ENCODE data around the gene KLHL9. TPM values are rescaled to one million over a fixed set of nuclear protein-coding genes. Genes with fewer than 3 reads are reported as not detected.
A peak's percentile ranks its signal among the peaks of the same experiment; 100 is the strongest.
"Not testable (repeated sequence)": the region's sequence is repeated elsewhere in the genome, so short reads cannot be mapped to it uniquely, and the experiment has no call there.

Gene KLHL9, protein sequence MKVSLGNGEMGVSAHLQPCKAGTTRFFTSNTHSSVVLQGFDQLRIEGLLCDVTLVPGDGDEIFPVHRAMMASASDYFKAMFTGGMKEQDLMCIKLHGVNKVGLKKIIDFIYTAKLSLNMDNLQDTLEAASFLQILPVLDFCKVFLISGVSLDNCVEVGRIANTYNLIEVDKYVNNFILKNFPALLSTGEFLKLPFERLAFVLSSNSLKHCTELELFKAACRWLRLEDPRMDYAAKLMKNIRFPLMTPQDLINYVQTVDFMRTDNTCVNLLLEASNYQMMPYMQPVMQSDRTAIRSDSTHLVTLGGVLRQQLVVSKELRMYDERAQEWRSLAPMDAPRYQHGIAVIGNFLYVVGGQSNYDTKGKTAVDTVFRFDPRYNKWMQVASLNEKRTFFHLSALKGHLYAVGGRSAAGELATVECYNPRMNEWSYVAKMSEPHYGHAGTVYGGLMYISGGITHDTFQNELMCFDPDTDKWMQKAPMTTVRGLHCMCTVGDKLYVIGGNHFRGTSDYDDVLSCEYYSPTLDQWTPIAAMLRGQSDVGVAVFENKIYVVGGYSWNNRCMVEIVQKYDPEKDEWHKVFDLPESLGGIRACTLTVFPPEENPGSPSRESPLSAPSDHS
- polyA plus RNA-seq (ENCODE audit: insufficient read length in 3 of 3): 10 to 100 TPM; 43.6 to 53.2 (median 48.8) TPM
- long read RNA-seq, donor 1, full-length matches to known transcripts: 39 of 39 reads
- long read RNA-seq, donor 1, partial matches to known transcripts: 0 of 39 reads
- long read RNA-seq, donor 1, other reads (novel, unspliced or antisense): 0 of 39 reads
- long read RNA-seq, donor 2, full-length matches to known transcripts: 30 of 30 reads
- long read RNA-seq, donor 2, partial matches to known transcripts: 0 of 30 reads
- long read RNA-seq, donor 2, other reads (novel, unspliced or antisense): 0 of 30 reads
- long read RNA-seq, donor 3, full-length matches to known transcripts: 73 of 73 reads
- long read RNA-seq, donor 3, partial matches to known transcripts: 0 of 73 reads
- long read RNA-seq, donor 3, other reads (novel, unspliced or antisense): 0 of 73 reads
- long read RNA-seq, donor 4, full-length matches to known transcripts: 31 of 31 reads
- long read RNA-seq, donor 4, partial matches to known transcripts: 0 of 31 reads
- long read RNA-seq, donor 4, other reads (novel, unspliced or antisense): 0 of 31 reads
- long read RNA-seq, donor 5: 0 reads
- long read RNA-seq, donor 6, full-length matches to known transcripts: 58 of 58 reads
- long read RNA-seq, donor 6, partial matches to known transcripts: 0 of 58 reads
- long read RNA-seq, donor 6, other reads (novel, unspliced or antisense): 0 of 58 reads
- long read RNA-seq, donor 7, full-length matches to known transcripts: 48 of 48 reads
- long read RNA-seq, donor 7, partial matches to known transcripts: 0 of 48 reads
- long read RNA-seq, donor 7, other reads (novel, unspliced or antisense): 0 of 48 reads
- long read RNA-seq, donor 8, full-length matches to known transcripts: 79 of 79 reads
- long read RNA-seq, donor 8, partial matches to known transcripts: 0 of 79 reads
- long read RNA-seq, donor 8, other reads (novel, unspliced or antisense): 0 of 79 reads
- long read RNA-seq, donor 9, full-length matches to known transcripts: 42 of 42 reads
- long read RNA-seq, donor 9, partial matches to known transcripts: 0 of 42 reads
- long read RNA-seq, donor 9, other reads (novel, unspliced or antisense): 0 of 42 reads
- long read RNA-seq, donor 10, full-length matches to known transcripts: 47 of 47 reads
- long read RNA-seq, donor 10, partial matches to known transcripts: 0 of 47 reads
- long read RNA-seq, donor 10, other reads (novel, unspliced or antisense): 0 of 47 reads
- long read RNA-seq, donor 11, full-length matches to known transcripts: 35 of 35 reads
- long read RNA-seq, donor 11, partial matches to known transcripts: 0 of 35 reads
- long read RNA-seq, donor 11, other reads (novel, unspliced or antisense): 0 of 35 reads
- long read RNA-seq, donor 12, full-length matches to known transcripts: 24 of 24 reads
- long read RNA-seq, donor 12, partial matches to known transcripts: 0 of 24 reads
- long read RNA-seq, donor 12, other reads (novel, unspliced or antisense): 0 of 24 reads
- long read RNA-seq, donor 13: 0 reads
- long read RNA-seq, donor 14, full-length matches to known transcripts: 33 of 33 reads
- long read RNA-seq, donor 14, partial matches to known transcripts: 0 of 33 reads
- long read RNA-seq, donor 14, other reads (novel, unspliced or antisense): 0 of 33 reads
- long read RNA-seq, donor 15, full-length matches to known transcripts: 22 of 22 reads
- long read RNA-seq, donor 15, partial matches to known transcripts: 0 of 22 reads
- long read RNA-seq, donor 15, other reads (novel, unspliced or antisense): 0 of 22 reads
- long read RNA-seq, donor 16, full-length matches to known transcripts: 92 of 92 reads
- long read RNA-seq, donor 16, partial matches to known transcripts: 0 of 92 reads
- long read RNA-seq, donor 16, other reads (novel, unspliced or antisense): 0 of 92 reads

DNA sequence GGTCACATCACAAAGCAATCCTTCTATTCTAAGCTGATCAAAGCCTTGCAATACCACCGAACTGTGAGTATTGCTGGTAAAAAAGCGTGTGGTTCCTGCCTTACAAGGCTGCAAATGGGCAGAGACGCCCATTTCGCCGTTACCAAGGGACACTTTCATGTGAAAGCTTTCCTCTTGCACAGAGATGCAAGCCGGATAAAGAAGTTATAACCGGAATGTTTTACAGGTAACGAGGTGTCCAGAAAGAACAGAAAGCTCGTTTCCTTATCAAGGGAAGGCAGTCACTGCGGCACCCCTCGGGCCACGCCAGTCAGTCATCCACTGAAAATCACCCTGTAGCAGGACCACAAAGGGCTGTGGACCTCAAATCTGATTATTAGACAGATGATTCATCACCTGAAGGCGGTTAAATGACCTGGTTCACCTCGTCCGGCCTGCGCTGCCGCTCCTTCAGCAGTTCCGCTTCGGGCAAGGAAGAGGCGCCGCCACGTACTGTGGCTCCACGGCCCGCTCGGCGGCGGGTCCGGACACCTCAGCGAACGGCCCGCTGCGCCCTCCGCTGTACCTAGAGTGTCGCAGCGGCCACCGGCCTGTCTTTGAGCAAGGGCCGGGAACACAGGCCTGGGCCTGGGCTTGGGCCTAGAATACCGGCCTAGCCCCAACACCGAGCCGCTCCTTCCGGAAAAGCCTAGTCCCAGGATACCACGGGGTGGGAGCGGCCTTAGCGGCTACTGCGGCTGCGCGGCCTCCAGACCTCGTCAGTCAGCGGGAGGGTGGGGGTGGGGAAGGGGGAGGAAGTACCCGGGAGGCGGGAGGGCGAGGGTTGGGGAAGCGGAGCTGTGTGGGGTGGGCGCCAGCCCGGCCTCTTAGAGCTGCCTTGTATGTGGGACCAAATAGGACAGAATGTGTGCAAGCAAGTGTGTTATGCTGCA is at the start of gene KLHL9:
Gene KLHL9 (minus strand): TSS at position 704 of the 932 bp plus-strand sequence. CDS start 545 bp downstream, at position 159.
- DNase-seq (ENCODE audit: extremely low read depth in 1 of 11, low read depth in 9 of 11, low spot score in 4 of 11): peak; percentile 75 to 92 (median 90)

GRCh38 chr9:21383627-21384026 is 48.4 kb upstream of the KLHL9 start:
- DNase-seq (ENCODE audit: extremely low read depth in 1 of 11, low read depth in 9 of 11, low spot score in 4 of 11): no peak

GRCh38 chr9:21381448-21382339 is 46.5 kb upstream of the KLHL9 start:
- no peak for DNase-seq (ENCODE audit: extremely low read depth in 1 of 11, low read depth in 9 of 11, low spot score in 4 of 11)

GRCh38 chr9:21371467-21371866 is 36.3 kb upstream of the KLHL9 start:
- not testable (repeated sequence) for DNase-seq (ENCODE audit: extremely low read depth in 1 of 11, low read depth in 9 of 11, low spot score in 4 of 11)

- no peak for DNase-seq (ENCODE audit: extremely low read depth in 1 of 11, low read depth in 9 of 11, low spot score in 4 of 11)
These were observed 32.8 kb upstream of the KLHL9 start, which contains the start of gene IFNA13 for GRCh38 chr9:21367957-21368356. TSS of gene IFNA13 (minus strand) at chr9:21368057. CDS start at chr9:21368010, 47 bp downstream.

DNA sequence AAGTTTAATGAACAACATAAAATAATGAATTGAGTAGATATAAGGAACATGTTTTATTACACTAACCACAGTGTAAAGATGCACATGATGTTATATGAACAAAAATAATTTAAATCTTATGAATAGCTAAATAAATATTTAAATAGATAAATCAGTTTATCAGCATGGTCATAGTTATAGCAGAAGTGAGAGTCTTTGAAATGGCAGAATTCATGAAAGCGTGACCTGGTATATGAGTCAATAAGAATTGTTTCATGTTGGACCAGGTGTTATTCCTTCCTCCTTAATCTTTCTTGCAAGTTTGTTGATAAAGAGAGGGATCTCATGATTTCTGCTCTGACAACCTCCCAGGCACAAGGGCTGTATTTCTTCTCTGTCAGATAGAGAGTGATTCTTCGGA is 32.0 kb upstream of the KLHL9 start:
- DNase-seq (ENCODE audit: extremely low read depth in 1 of 11, low read depth in 9 of 11, low spot score in 4 of 11): not testable (repeated sequence)

GRCh38 chr9:21362287-21362686 is 27.1 kb upstream of the KLHL9 start:
- DNase-seq (ENCODE audit: extremely low read depth in 1 of 11, low read depth in 9 of 11, low spot score in 4 of 11): no peak

DNA sequence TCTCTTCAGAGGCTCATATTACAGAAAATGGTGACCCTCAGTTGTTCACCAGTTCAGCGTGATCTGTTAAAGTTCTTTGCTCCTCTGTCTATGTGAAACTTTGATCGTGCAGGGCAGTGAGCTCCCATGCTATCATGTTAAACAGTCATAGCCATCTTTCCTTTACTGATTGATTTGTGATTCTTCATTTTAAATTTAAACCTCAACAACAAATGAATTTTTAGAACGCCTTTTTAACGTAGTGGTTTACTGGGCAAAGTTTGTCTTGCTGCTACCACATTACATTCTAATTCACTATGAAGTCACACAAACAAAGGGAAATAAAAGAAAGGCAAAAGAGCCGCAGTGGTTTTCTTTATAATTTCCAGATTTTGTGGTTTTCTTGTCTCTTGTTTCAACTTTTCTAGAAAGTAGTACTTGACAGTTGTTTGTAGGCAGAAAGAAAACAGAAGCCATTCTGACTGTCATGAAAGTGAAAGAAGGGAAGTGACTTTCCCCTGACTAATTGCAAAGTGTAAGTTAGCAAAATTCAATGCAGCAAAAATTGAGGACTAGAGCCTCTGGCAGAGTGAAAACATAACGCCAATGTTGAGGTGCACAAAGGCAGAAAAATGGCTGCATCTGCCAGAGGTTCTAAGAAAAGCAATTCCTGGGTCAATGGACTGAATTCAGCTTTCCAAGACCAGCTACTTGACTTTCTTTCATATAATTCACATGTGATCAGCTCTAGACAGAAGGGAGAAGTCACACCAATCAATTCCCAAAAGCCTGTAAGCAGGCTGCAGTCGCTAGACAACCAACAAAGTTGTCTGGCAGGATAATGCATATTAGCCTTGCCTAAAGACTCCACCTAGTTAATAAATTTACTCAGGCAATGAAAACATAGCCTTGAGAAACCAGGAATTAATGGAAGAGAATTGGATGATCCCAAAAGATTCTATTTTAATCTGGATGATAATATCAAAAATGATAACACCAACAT is 22.6 kb upstream of the KLHL9 start:
- DNase-seq (ENCODE audit: extremely low read depth in 1 of 11, low read depth in 9 of 11, low spot score in 4 of 11): no peak

- no peak for DNase-seq (ENCODE audit: extremely low read depth in 1 of 11, low read depth in 9 of 11, low spot score in 4 of 11)
These were observed 15.6 kb upstream of the KLHL9 start, which contains the start of gene IFNA6 for GRCh38 chr9:21350787-21351186. TSS of gene IFNA6 (minus strand) at chr9:21350887. CDS start at chr9:21350887, 0 bp downstream.

GRCh38 chr9:21348430-21348970 is 13.3 kb upstream of the KLHL9 start:
- no peak for DNase-seq (ENCODE audit: extremely low read depth in 1 of 11, low read depth in 9 of 11, low spot score in 4 of 11)

- no peak for DNase-seq (ENCODE audit: extremely low read depth in 1 of 11, low read depth in 9 of 11, low spot score in 4 of 11)
These were observed 5.5 kb upstream of the KLHL9 start for GRCh38 chr9:21340735-21341134.

GRCh38 chr9:21336457-21336856 is 1.3 kb upstream of the KLHL9 start:
- DNase-seq (ENCODE audit: extremely low read depth in 1 of 11, low read depth in 9 of 11, low spot score in 4 of 11): no peak

DNA sequence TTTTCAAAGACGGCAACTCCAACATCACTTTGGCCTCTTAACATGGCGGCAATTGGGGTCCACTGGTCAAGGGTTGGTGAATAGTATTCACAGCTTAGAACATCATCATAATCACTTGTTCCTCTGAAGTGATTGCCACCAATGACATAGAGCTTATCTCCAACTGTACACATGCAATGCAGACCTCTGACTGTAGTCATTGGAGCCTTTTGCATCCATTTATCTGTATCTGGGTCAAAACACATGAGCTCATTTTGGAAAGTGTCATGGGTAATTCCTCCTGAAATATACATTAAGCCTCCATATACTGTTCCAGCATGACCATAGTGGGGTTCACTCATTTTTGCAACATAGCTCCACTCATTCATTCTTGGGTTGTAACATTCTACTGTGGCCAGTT is 2.0 kb downstream of the KLHL9 start:
- no peak for DNase-seq (ENCODE audit: extremely low read depth in 1 of 11, low read depth in 9 of 11, low spot score in 4 of 11)
